ENCODE results near the gene MAD2L1BP. TPM values are rescaled to one million over a fixed set of nuclear protein-coding genes. Genes with fewer than 3 reads are reported as not detected.

Gene MAD2L1BP
- total RNA-seq, 1 experiment from 2014 or later = 30.1 TPM

GRCh38 chr6:43625393-43625992, 10.1 kb upstream of the MAD2L1BP start (continued):
- no peak for TF ChIP-seq TEAD4 (CRISPR knock-in tag; IDR thresholded peaks at IDR 0.05)

- CTCF ChIA-PET = no interaction called here
- POLR2A ChIA-PET = no interaction called here
- Mint-ChIP-seq H3K36me3 (peaks cover 43% of the 10 kb centered on the region), H3K4me3 (peak overlapping the region; percentile 56), H3K27ac (no peak overlapping the region), H3K9me3 (no peaks in the 10 kb centered on the region), H3K4me1 (peaks cover 17% of the 10 kb centered on the region), H3K27me3 (ENCODE audit: low read depth) (no peaks in the 10 kb centered on the region)
- DNase-seq (ENCODE audit: low spot score) (no peak), ATAC-seq (no peak)
- TF ChIP-seq GABPB1 (CRISPR knock-in tag; IDR thresholded peaks at IDR 0.05) (peak; percentile 99), ZNF232 (CRISPR knock-in tag; IDR thresholded peaks at IDR 0.05) (no peak)
Observed at GRCh38 chr6:43627008-43627825, 8.4 kb upstream of the MAD2L1BP start.

GRCh38 chr6:43628393-43629103, 7.1 kb upstream of the MAD2L1BP start:
- DNase-seq (ENCODE audit: low spot score) (peak; percentile 54), ATAC-seq (peak; percentile 24)
- TF ChIP-seq ZNF263 (CRISPR knock-in tag; IDR thresholded peaks at IDR 0.05; ENCODE audit: low read depth) (peak; percentile 88), NFE2L1 (CRISPR knock-in tag; IDR thresholded peaks at IDR 0.05) (no peak), USF1 (CRISPR knock-in tag; IDR thresholded peaks at IDR 0.05) (no peak), GABPB1 (CRISPR knock-in tag; IDR thresholded peaks at IDR 0.05) (no peak), FOXP1 (CRISPR knock-in tag; IDR thresholded peaks at IDR 0.05; ENCODE audit: borderline replicate concordance) (peak; percentile 48; the same call in 1 of the 2 replicates), ZNF423 (CRISPR knock-in tag; IDR thresholded peaks at IDR 0.05) (0 out of 2 replicates have a peak, but pooled peaks have one; percentile 13)
- Mint-ChIP-seq H3K36me3 (peaks cover 32% of the 10 kb centered on the region), H3K4me1 (peaks cover 17% of the 10 kb centered on the region), H3K27me3 (ENCODE audit: low read depth) (no peaks in the 10 kb centered on the region), H3K4me3 (peak overlapping the region; percentile 98), H3K9me3 (no peaks in the 10 kb centered on the region), H3K27ac (peak overlapping the region; percentile 93)
- ChIA-PET CTCF (interaction anchor here (1.0 to 2.3 kb wide), 12 partner anchors 16 to 468 kb away, joined by 3 to 16 read pairs (median 5); partner anchors contain the start of genes RSPH9 and VEGFA), POLR2A (interaction anchor here (1.0 to 2.5 kb wide), 6 partner anchors 17 to 322 kb away, joined by 3 to 32 read pairs (median 6); partner anchors contain the start of genes RSPH9 and VEGFA)

- peak; percentile 85 for ATAC-seq
- Mint-ChIP-seq H3K9me3 (no peaks in the 10 kb centered on the region), H3K27ac (peak within 1 kb of the TSS; percentile 100), H3K27me3 (ENCODE audit: low read depth) (no peaks in the 10 kb centered on the region), H3K4me3 (peak within 1 kb of the TSS; percentile 98), H3K36me3 (peaks cover 26% of the 10 kb centered on the region), H3K4me1 (peaks cover 17% of the 10 kb centered on the region)
- CTCF ChIA-PET = interaction anchor here (0.8 to 2.3 kb wide), 14 partner anchors 16 to 628 kb away, joined by 3 to 16 read pairs (median 4); partner anchors contain the start of genes RSPH9, SLC35B2 and VEGFA
- POLR2A ChIA-PET = interaction anchor here (0.6 to 2.5 kb wide), 11 partner anchors 16 to 618 kb away, joined by 3 to 32 read pairs (median 3); partner anchors contain the start of genes HSP90AB1, RSPH9 and VEGFA
- DNase-seq (ENCODE audit: low spot score) = peak; percentile 99
- TF ChIP-seq ZBTB21 (CRISPR knock-in tag; IDR thresholded peaks at IDR 0.05; ENCODE audit: borderline replicate concordance) (no peak), NFE2L1 (CRISPR knock-in tag; IDR thresholded peaks at IDR 0.05) (no peak), GTF2I (CRISPR knock-in tag; conservative IDR thresholded peaks at IDR 0.05) (no peak), NR2C2 (CRISPR knock-in tag; IDR thresholded peaks at IDR 0.05) (no peak), ESRRA (CRISPR knock-in tag; IDR thresholded peaks at IDR 0.05; ENCODE audit: borderline replicate concordance) (no peak), ARID4B (CRISPR knock-in tag; IDR thresholded peaks at IDR 0.05; ENCODE audit: borderline replicate concordance) (no peak), CTCF (IDR thresholded peaks at IDR 0.05) (no peak), CREB1 (CRISPR knock-in tag; IDR thresholded peaks at IDR 0.05) (no peak), NR3C1 (CRISPR knock-in tag; conservative IDR thresholded peaks at IDR 0.05; ENCODE audit: low read depth) (no peak), FOXP1 (CRISPR knock-in tag; IDR thresholded peaks at IDR 0.05; ENCODE audit: borderline replicate concordance) (no peak), ZNF263 (CRISPR knock-in tag; IDR thresholded peaks at IDR 0.05; ENCODE audit: low read depth) (no peak), MXD4 (CRISPR knock-in tag; IDR thresholded peaks at IDR 0.05; ENCODE audit: borderline replicate concordance) (no peak)
Observed at GRCh38 chr6:43629104-43629504, 6.5 kb upstream of the MAD2L1BP start, which contains the start of gene GTPBP2. Gene GTPBP2 (minus strand): TSS chr6:43629264. CDS start chr6:43629162, 102 bp downstream.

Measured in WTC11 (cell line).